HFFc6 (cell line): ENCODE measurements around the gene METAP1D. TPM values are rescaled to one million over a fixed set of nuclear protein-coding genes. Genes with fewer than 3 reads are reported as not detected.
"Not testable (repeated sequence)": the region's sequence is repeated elsewhere in the genome, so short reads cannot be mapped to it uniquely, and the experiment has no call there.

Experiments used
- DNase-seq: peaks from one replicate; pipeline ENCODE4 v3.0.0-alpha.2; 2018
- H3K27ac Mint-ChIP-seq: 2 replicates; pipeline ENCODE4 v1.8.0; 2020; ENCODE audit warnings: mild to moderate bottlenecking, mixed read lengths
- H3K27me3 Mint-ChIP-seq: 2 replicates; pipeline ENCODE4 v1.8.0; 2021; ENCODE audit warnings: mild to moderate bottlenecking, moderate library complexity, mixed read lengths; ENCODE audit not compliant: insufficient read depth
- H3K36me3 Mint-ChIP-seq: 2 replicates; pipeline ENCODE4 v1.8.0; 2021; ENCODE audit warnings: low read depth, mixed read lengths
- H3K4me1 Mint-ChIP-seq: 2 replicates; pipeline ENCODE4 v1.8.0; 2020; ENCODE audit warnings: low read depth, mixed read lengths
- H3K4me3 Mint-ChIP-seq: 2 replicates; pipeline ENCODE4 v1.8.0; 2020; ENCODE audit warnings: mild to moderate bottlenecking, moderate library complexity, mixed read lengths
- H3K9me3 Mint-ChIP-seq: 2 replicates; pipeline ENCODE4 v1.8.0; 2020; ENCODE audit warnings: mild to moderate bottlenecking, mixed read lengths
- total RNA-seq, 6 experiments: library from RNA; stranded (reverse); fragmentation: NEBNext Ultra II Directional; extraction: Animal tissue kit (Norgen Biotek cat#: 25700); gene quantifications; 2 replicates in 1 of 6; 3 replicates in 5 of 6; pipeline ENCODE4 v1.2.3, GENCODE V29; 2021
- TF ChIP-seq, protein P1 (sequence below): fragments of 200-600 bp; sonication (generic); IDR thresholded peaks from 2 replicates; pipeline ENCODE4 v1.5.0; 2021; ENCODE audit warnings: antibody characterized with exemption, mild to moderate bottlenecking

The METAP1D gene
- total RNA-seq, 6 experiments from 2014 or later, result 5.3 to 7.5 (median 6.2) TPM

DNA sequence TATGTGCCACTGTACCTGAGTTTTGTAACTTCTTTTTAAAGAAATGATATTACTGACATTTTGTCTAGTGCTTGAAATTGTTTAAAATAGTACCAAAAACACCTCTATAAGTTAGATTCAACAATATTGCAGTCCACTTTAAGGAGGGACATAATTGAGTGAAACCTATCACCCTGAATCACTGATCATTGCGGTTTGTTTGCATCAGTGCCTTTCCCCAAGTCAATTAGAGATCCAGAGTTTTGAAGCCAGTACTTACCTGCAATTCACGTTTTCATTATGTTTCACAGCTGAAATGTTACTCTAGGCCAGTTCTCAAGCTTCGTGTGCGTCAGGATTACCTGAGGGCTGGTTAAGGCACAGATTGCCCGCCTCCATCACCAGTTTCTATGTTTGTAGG is 58.9 kb downstream of the METAP1D start:
- H3K27ac Mint-ChIP-seq, result no peak overlapping the region

GRCh38 chr2:172060118-172060517 is 60.4 kb downstream of the METAP1D start:
- not testable (repeated sequence) for H3K9me3 Mint-ChIP-seq, H3K4me1 Mint-ChIP-seq, DNase-seq, H3K36me3 Mint-ChIP-seq, H3K27me3 Mint-ChIP-seq, H3K4me3 Mint-ChIP-seq, H3K27ac Mint-ChIP-seq

More for the DNA sequence above, 58.9 kb downstream of the METAP1D start:
- TF ChIP-seq, protein P1, sequence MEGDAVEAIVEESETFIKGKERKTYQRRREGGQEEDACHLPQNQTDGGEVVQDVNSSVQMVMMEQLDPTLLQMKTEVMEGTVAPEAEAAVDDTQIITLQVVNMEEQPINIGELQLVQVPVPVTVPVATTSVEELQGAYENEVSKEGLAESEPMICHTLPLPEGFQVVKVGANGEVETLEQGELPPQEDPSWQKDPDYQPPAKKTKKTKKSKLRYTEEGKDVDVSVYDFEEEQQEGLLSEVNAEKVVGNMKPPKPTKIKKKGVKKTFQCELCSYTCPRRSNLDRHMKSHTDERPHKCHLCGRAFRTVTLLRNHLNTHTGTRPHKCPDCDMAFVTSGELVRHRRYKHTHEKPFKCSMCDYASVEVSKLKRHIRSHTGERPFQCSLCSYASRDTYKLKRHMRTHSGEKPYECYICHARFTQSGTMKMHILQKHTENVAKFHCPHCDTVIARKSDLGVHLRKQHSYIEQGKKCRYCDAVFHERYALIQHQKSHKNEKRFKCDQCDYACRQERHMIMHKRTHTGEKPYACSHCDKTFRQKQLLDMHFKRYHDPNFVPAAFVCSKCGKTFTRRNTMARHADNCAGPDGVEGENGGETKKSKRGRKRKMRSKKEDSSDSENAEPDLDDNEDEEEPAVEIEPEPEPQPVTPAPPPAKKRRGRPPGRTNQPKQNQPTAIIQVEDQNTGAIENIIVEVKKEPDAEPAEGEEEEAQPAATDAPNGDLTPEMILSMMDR, result no peak
- H3K27me3 Mint-ChIP-seq, result no peaks in the 10 kb centered on the region
- no peak for DNase-seq
- H3K4me3 Mint-ChIP-seq, result no peak overlapping the region
- peaks cover 4% of the 10 kb centered on the region; the same call in 1 of the 2 replicates for H3K36me3 Mint-ChIP-seq
- no peaks in the 10 kb centered on the region for H3K9me3 Mint-ChIP-seq
- H3K4me1 Mint-ChIP-seq, result no peaks in the 10 kb centered on the region

DNA sequence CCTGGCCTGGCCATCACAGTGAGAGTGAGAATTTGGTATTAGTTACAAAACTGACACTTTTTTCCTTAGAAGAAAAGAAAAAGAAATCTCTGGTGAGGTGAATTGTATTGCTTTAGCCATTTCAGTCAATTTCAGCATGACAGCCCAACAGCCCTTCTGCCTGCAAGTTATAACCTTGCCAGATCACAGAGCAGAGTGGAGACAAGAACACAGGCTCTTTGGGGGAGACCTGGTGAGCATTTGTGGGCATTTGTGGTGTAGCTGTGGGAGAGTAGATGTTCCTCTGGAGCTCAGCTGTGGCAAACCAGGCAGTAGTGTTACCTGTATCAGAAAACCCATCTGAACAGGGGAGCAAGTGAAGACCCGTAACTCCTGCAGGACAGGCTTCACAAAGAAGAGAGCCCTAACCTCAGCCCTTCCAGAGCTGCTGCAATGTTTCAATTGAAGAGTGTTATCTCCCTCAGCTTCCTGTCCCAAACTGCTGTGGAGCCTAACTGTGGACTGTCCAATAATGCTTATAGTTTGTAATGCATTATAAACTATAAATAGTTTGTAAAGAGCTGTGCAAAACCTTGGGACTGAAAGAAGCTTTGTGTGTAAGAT is 62.8 kb downstream of the METAP1D start:
- TF ChIP-seq, protein P1, result no peak
- peaks cover 4% of the 10 kb centered on the region; the same call in 1 of the 2 replicates for H3K36me3 Mint-ChIP-seq
- H3K4me1 Mint-ChIP-seq, result peaks cover 5% of the 10 kb centered on the region; the same call in 1 of the 2 replicates
- H3K4me3 Mint-ChIP-seq, result no peak overlapping the region
- no peaks in the 10 kb centered on the region for H3K9me3 Mint-ChIP-seq
- no peak for DNase-seq
- H3K27me3 Mint-ChIP-seq, result no peaks in the 10 kb centered on the region
- H3K27ac Mint-ChIP-seq, result no peak overlapping the region

GRCh38 chr2:172063446-172063845 is 63.7 kb downstream of the METAP1D start:
- DNase-seq, result no peak
- Mint-ChIP-seq H3K4me1 (peaks cover 5% of the 10 kb centered on the region; the same call in 1 of the 2 replicates), H3K36me3 (peaks cover 4% of the 10 kb centered on the region; the same call in 1 of the 2 replicates), H3K4me3 (no peak overlapping the region), H3K9me3 (no peaks in the 10 kb centered on the region), H3K27me3 (no peaks in the 10 kb centered on the region), H3K27ac (no peak overlapping the region)
- TF ChIP-seq, protein P1, result no peak

GRCh38 chr2:172065111-172065510 is 65.4 kb downstream of the METAP1D start:
- Mint-ChIP-seq H3K27me3 (no peaks in the 10 kb centered on the region), H3K4me1 (peaks cover 5% of the 10 kb centered on the region; the same call in 1 of the 2 replicates)

GRCh38 chr2:172066394-172066886 is 66.7 kb downstream of the METAP1D start:
- no peak overlapping the region for H3K4me3 Mint-ChIP-seq
- H3K9me3 Mint-ChIP-seq, result no peaks in the 10 kb centered on the region
- TF ChIP-seq, protein P1, result no peak
- DNase-seq, result no peak
- H3K36me3 Mint-ChIP-seq, result peaks cover 9% of the 10 kb centered on the region
- no peaks in the 10 kb centered on the region for H3K27me3 Mint-ChIP-seq
- H3K27ac Mint-ChIP-seq, result no peak overlapping the region
- H3K4me1 Mint-ChIP-seq, result peaks cover 5% of the 10 kb centered on the region; the same call in 1 of the 2 replicates

More at GRCh38 chr2:172065111-172065510, 65.4 kb downstream of the METAP1D start:
- Mint-ChIP-seq H3K36me3 (peaks cover 9% of the 10 kb centered on the region), H3K9me3 (no peaks in the 10 kb centered on the region), H3K27ac (no peak overlapping the region), H3K4me3 (no peak overlapping the region)
- TF ChIP-seq, protein P1, result no peak
- DNase-seq, result no peak

- not testable (repeated sequence) for H3K36me3 Mint-ChIP-seq, DNase-seq, H3K4me1 Mint-ChIP-seq, H3K27me3 Mint-ChIP-seq, H3K4me3 Mint-ChIP-seq, H3K9me3 Mint-ChIP-seq, H3K27ac Mint-ChIP-seq
Measured at GRCh38 chr2:172067905-172068304, 68.2 kb downstream of the METAP1D start.
